HCT116 (cell line): Measurements from ENCODE around the gene ADAMTS13.

Source experiments
- CBX3 ChIP-seq: IDR thresholded peaks from 2 replicates; pipeline ENCODE4 v1.6.1; 2012; ENCODE audit warnings: low read depth
- CEBPB ChIP-seq: IDR thresholded peaks from 2 replicates; pipeline ENCODE4 v1.6.1; 2012; ENCODE audit warnings: low read depth
- CTCF ChIP-seq, 3 experiments: fragments of 200-600 bp in 1 of 3; sonication (generic) in 1 of 3; IDR thresholded peaks in 2 of 3; conservative IDR thresholded peaks in 1 of 3; 2 replicates each; pipeline ENCODE4 v1.5.1; 2012 to 2017; ENCODE audit warnings: low read depth in 2 of 3, low read length in 2 of 3, antibody characterized with exemption in 1 of 3, borderline replicate concordance in 1 of 3, control low read depth in 1 of 3, mild to moderate bottlenecking in 1 of 3, mixed read lengths in 1 of 3, mixed run types in 1 of 3, moderate library complexity in 1 of 3; ENCODE audit not compliant: insufficient read depth in 1 of 3
- EZH2 ChIP-seq: fragments of 200-600 bp; sonication (generic); IDR thresholded peaks from 2 replicates; pipeline ENCODE4 v1.6.1; 2017; ENCODE audit warnings: antibody characterized with exemption, mixed run types
- EZH2phosphoT487 ChIP-seq: fragments of 200-600 bp; IDR thresholded peaks from 2 replicates; pipeline ENCODE4 v1.6.1; 2018; ENCODE audit warnings: antibody characterized with exemption, borderline replicate concordance
- MAX ChIP-seq: IDR thresholded peaks from 2 replicates; pipeline ENCODE4 v1.6.1; 2012
- POLR2A ChIP-seq: IDR thresholded peaks from 2 replicates; pipeline ENCODE4 v1.7.0; 2011; ENCODE audit warnings: borderline replicate concordance; ENCODE audit not compliant: insufficient read depth, insufficient read length; ENCODE audit errors: extremely low read depth
- ZBTB33 ChIP-seq: IDR thresholded peaks from 2 replicates; pipeline ENCODE4 v1.6.1; 2011; ENCODE audit warnings: mild to moderate bottlenecking, low read length, moderate library complexity; ENCODE audit not compliant: insufficient replicate concordance; ENCODE audit errors: extremely low read depth
- ZFX ChIP-seq: fragments of 450-650 bp; IDR thresholded peaks from 2 replicates; pipeline ENCODE4 v1.6.1; 2017
- ZNF274 ChIP-seq: fragments of 200-500 bp; sonication (Bioruptor generic); IDR thresholded peaks from 2 replicates; pipeline ENCODE4 v1.6.1; 2014; ENCODE audit warnings: mild to moderate bottlenecking, low read depth, low read length, inconsistent platforms

GRCh38 chr9:133478851-133479711, 56.9 kb downstream of the ADAMTS13 start, which contains the start of gene SLC2A6:
- TF ChIP-seq ZBTB33 (no peak), CBX3 (no peak), ZNF274 (no peak), CTCF (IDR thresholded peaks at IDR 0.05 in 2 of 3, conservative IDR thresholded peaks at IDR 0.05 in 1 of 3; ENCODE audit: borderline replicate concordance in 1 of 3, insufficient read depth in 1 of 3, low read depth in 2 of 3, low read length in 2 of 3) (no peak), MAX (peak; percentile 79), ZFX (peak; percentile 66; the same call in 1 of the 2 replicates), EZH2 (no peak), POLR2A (peak; percentile 54), EZH2phosphoT487 (no peak), CEBPB (no peak)
